Activated naive CD8-positive, alpha-beta T cell treated with anti-CD3 and anti-CD28 coated beads, Interleukin-2, amount 10 ng/mL, durations not matched to agents 7 days and 5 days (primary cell): ENCODE data around the gene PDE3B. TPM values are rescaled to one million over a fixed set of nuclear protein-coding genes. Genes with fewer than 3 reads are reported as not detected.
"Not testable (repeated sequence)": the region's sequence is repeated elsewhere in the genome, so short reads cannot be mapped to it uniquely, and the experiment has no call there.

Source experiments
- ATAC-seq: fragments of 150-1000 bp; cut with Tn5 transposase; one replicate; pipeline ENCODE4 v1.10.0; 2021; ENCODE audit warnings: low read depth, moderate library complexity
- POLR2A ChIA-PET: fragments of 350-600 bp; sonication (Branson Sonifier 250); formaldehyde crosslinking; loops from one replicate; lab custom pipeline; 2021; ENCODE audit warnings: antibody characterized with exemption; lab: Charles Lee
- DNase-seq: peaks from one replicate; pipeline ENCODE4 v3.0.0; 2021
- H3K27ac Mint-ChIP-seq: one replicate; pipeline ENCODE4 v1.8.0; 2022; ENCODE audit warnings: mild to moderate bottlenecking, mixed read lengths
- H3K27me3 Mint-ChIP-seq: one replicate; pipeline ENCODE4 v1.8.0; 2022; ENCODE audit warnings: mild to moderate bottlenecking, moderate library complexity, mixed read lengths
- H3K36me3 Mint-ChIP-seq: one replicate; pipeline ENCODE4 v1.8.0; 2021; ENCODE audit warnings: mild to moderate bottlenecking, mixed read lengths
- H3K4me1 Mint-ChIP-seq: one replicate; pipeline ENCODE4 v1.8.0; 2021; ENCODE audit warnings: mixed read lengths
- H3K4me3 Mint-ChIP-seq: one replicate; pipeline ENCODE4 v1.8.0; 2022; ENCODE audit warnings: mild to moderate bottlenecking, moderate library complexity, mixed read lengths
- H3K9me3 Mint-ChIP-seq: one replicate; pipeline ENCODE4 v1.8.0; 2021; ENCODE audit warnings: mixed read lengths
- total RNA-seq, 2 experiments: library from RNA; stranded (reverse); gene quantifications; one replicate each; pipeline ENCODE4 v1.2.3, GENCODE V29; 2021

PDE3B gene
- total RNA-seq, 2 experiments from 2014 or later: 117 to 125 TPM

- no peaks in the 10 kb centered on the region for H3K9me3 Mint-ChIP-seq
- POLR2A ChIA-PET: interaction anchor here (0.7 to 4.7 kb wide), 27 partner anchors 9 to 976 kb away, joined by 3 to 65 read pairs (median 4); partner anchors contain the start of genes COPB1, CYP2R1, FAR1 and PSMA1
- DNase-seq (peak; percentile 74), ATAC-seq (peak; percentile 29)
- peak overlapping the region; percentile 90 for H3K27ac Mint-ChIP-seq
- H3K27me3 Mint-ChIP-seq: no peaks in the 10 kb centered on the region
- peaks cover 47% of the 10 kb centered on the region for H3K4me1 Mint-ChIP-seq
- H3K36me3 Mint-ChIP-seq: peaks cover 23% of the 10 kb centered on the region
- peak overlapping the region; percentile 92 for H3K4me3 Mint-ChIP-seq
Measured at GRCh38 chr11:14644226-14645014, 816 bp downstream of the PDE3B start.

- H3K36me3 Mint-ChIP-seq: peaks cover 25% of the 10 kb centered on the region
- peak overlapping the region; percentile 90 for H3K27ac Mint-ChIP-seq
- H3K4me3 Mint-ChIP-seq: peak overlapping the region; percentile 92
- H3K27me3 Mint-ChIP-seq: no peaks in the 10 kb centered on the region
- H3K9me3 Mint-ChIP-seq: no peaks in the 10 kb centered on the region
- H3K4me1 Mint-ChIP-seq: peaks cover 47% of the 10 kb centered on the region
- no peak for ATAC-seq
- DNase-seq: no peak
- POLR2A ChIA-PET: interaction anchor here (1.0 to 4.7 kb wide), 21 partner anchors 8 to 977 kb away, joined by 3 to 65 read pairs (median 5); partner anchors contain the start of genes COPB1, CYP2R1, FAR1 and PSMA1
Measured at GRCh38 chr11:14645015-14645912, 1.7 kb downstream of the PDE3B start.

- Mint-ChIP-seq H3K27me3 (no peaks in the 10 kb centered on the region), H3K36me3 (peaks cover 32% of the 10 kb centered on the region), H3K4me1 (peaks cover 46% of the 10 kb centered on the region), H3K27ac (peak overlapping the region; percentile 90), H3K4me3 (peak overlapping the region; percentile 92), H3K9me3 (no peaks in the 10 kb centered on the region)
- POLR2A ChIA-PET: interaction anchor here (1.0 to 4.7 kb wide), 8 partner anchors 7 to 246 kb away, joined by 3 to 65 read pairs (median 26); partner anchors contain the start of genes CYP2R1 and PSMA1
- ATAC-seq: no peak
- no peak for DNase-seq
Measured at GRCh38 chr11:14645985-14646900, 2.6 kb downstream of the PDE3B start.

- H3K4me1 Mint-ChIP-seq: peaks cover 55% of the 10 kb centered on the region
- DNase-seq (no peak), ATAC-seq (no peak)
- POLR2A ChIA-PET: interaction anchor here (0.7 to 1.0 kb wide), 2 partner anchors 71 to 377 kb away, joined by 3 read pairs; no protein-coding TSS in a partner anchor
- H3K9me3 Mint-ChIP-seq: peaks cover 1% of the 10 kb centered on the region
- peaks cover 60% of the 10 kb centered on the region for H3K36me3 Mint-ChIP-seq
- peak overlapping the region; percentile 85 for H3K4me3 Mint-ChIP-seq
- H3K27me3 Mint-ChIP-seq: no peaks in the 10 kb centered on the region
- H3K27ac Mint-ChIP-seq: no peak overlapping the region
Measured at GRCh38 chr11:14650064-14650463, 6.5 kb downstream of the PDE3B start.

GRCh38 chr11:14653090-14653489, 9.5 kb downstream of the PDE3B start:
- no peak overlapping the region for H3K4me3 Mint-ChIP-seq
- DNase-seq (no peak), ATAC-seq (no peak)
- no peaks in the 10 kb centered on the region for H3K27me3 Mint-ChIP-seq
- peaks cover 68% of the 10 kb centered on the region for H3K36me3 Mint-ChIP-seq
- H3K4me1 Mint-ChIP-seq: peaks cover 59% of the 10 kb centered on the region
- POLR2A ChIA-PET: interaction anchor here (1.4 kb wide), 1 partner anchor 8 kb away, joined by 9 read pairs; the partner anchor contains the start of gene PDE3B
- peaks cover 5% of the 10 kb centered on the region for H3K9me3 Mint-ChIP-seq
- H3K27ac Mint-ChIP-seq: no peak overlapping the region

GRCh38 chr11:14655435-14655834, 11.8 kb downstream of the PDE3B start:
- POLR2A ChIA-PET: no interaction called here
- H3K9me3 Mint-ChIP-seq: peaks cover 11% of the 10 kb centered on the region
- ATAC-seq: no peak
- no peak for DNase-seq
- H3K36me3 Mint-ChIP-seq: peaks cover 80% of the 10 kb centered on the region
- no peaks in the 10 kb centered on the region for H3K27me3 Mint-ChIP-seq
- peak overlapping the region; percentile 43 for H3K27ac Mint-ChIP-seq
- H3K4me1 Mint-ChIP-seq: peaks cover 47% of the 10 kb centered on the region
- no peak overlapping the region for H3K4me3 Mint-ChIP-seq

- H3K4me1 Mint-ChIP-seq: peaks cover 40% of the 10 kb centered on the region
- H3K9me3 Mint-ChIP-seq: peaks cover 15% of the 10 kb centered on the region
- H3K4me3 Mint-ChIP-seq: no peak overlapping the region
- POLR2A ChIA-PET: no interaction called here
- DNase-seq (no peak), ATAC-seq (no peak)
- H3K27me3 Mint-ChIP-seq: no peaks in the 10 kb centered on the region
- no peak overlapping the region for H3K27ac Mint-ChIP-seq
- H3K36me3 Mint-ChIP-seq: peaks cover 81% of the 10 kb centered on the region
Measured at GRCh38 chr11:14656536-14657457, 13.2 kb downstream of the PDE3B start.

- Mint-ChIP-seq H3K27me3 (no peaks in the 10 kb centered on the region), H3K4me3 (no peak overlapping the region), H3K27ac (no peak overlapping the region), H3K9me3 (peaks cover 15% of the 10 kb centered on the region), H3K36me3 (peaks cover 81% of the 10 kb centered on the region), H3K4me1 (peaks cover 33% of the 10 kb centered on the region)
- DNase-seq: no peak
- POLR2A ChIA-PET: no interaction called here
- no peak for ATAC-seq
Measured at GRCh38 chr11:14657841-14658240, 14.2 kb downstream of the PDE3B start.

- peaks cover 12% of the 10 kb centered on the region for H3K4me1 Mint-ChIP-seq
Measured at GRCh38 chr11:14664926-14665325, 21.3 kb downstream of the PDE3B start.

GRCh38 chr11:14667329-14667728, 23.7 kb downstream of the PDE3B start:
- peaks cover 25% of the 10 kb centered on the region for H3K4me1 Mint-ChIP-seq
- H3K36me3 Mint-ChIP-seq: peaks cover 61% of the 10 kb centered on the region
- H3K9me3 Mint-ChIP-seq: peaks cover 12% of the 10 kb centered on the region
- POLR2A ChIA-PET, H3K27me3 Mint-ChIP-seq, H3K4me3 Mint-ChIP-seq, ATAC-seq, DNase-seq, H3K27ac Mint-ChIP-seq: not testable (repeated sequence)

More at GRCh38 chr11:14664926-14665325, 21.3 kb downstream of the PDE3B start:
- H3K4me3 Mint-ChIP-seq, DNase-seq, ATAC-seq, H3K27me3 Mint-ChIP-seq, H3K27ac Mint-ChIP-seq, POLR2A ChIA-PET: not testable (repeated sequence)
- Mint-ChIP-seq H3K36me3 (peaks cover 64% of the 10 kb centered on the region), H3K9me3 (peaks cover 16% of the 10 kb centered on the region)

- Mint-ChIP-seq H3K9me3 (peaks cover 12% of the 10 kb centered on the region), H3K36me3 (peaks cover 66% of the 10 kb centered on the region), H3K27ac (peak overlapping the region; percentile 54), H3K27me3 (no peaks in the 10 kb centered on the region), H3K4me1 (peaks cover 30% of the 10 kb centered on the region), H3K4me3 (no peak overlapping the region)
- POLR2A ChIA-PET: no interaction called here
- peak; percentile 36 for ATAC-seq
- no peak for DNase-seq
Measured at GRCh38 chr11:14668731-14669301, 25.2 kb downstream of the PDE3B start.
